ENCODE measurements around the gene DCST1. TPM values are rescaled to one million over a fixed set of nuclear protein-coding genes. Genes with fewer than 3 reads are reported as not detected.
A peak's percentile ranks its signal among the peaks of the same experiment; 100 is the strongest.

Gene DCST1
- total and polyA plus RNA-seq, 2 of the 13 experiments (the other 11 are each of a cell fraction or from before 2014, with no cell fraction given) = 0.04 TPM; not detected in 1

DNA sequence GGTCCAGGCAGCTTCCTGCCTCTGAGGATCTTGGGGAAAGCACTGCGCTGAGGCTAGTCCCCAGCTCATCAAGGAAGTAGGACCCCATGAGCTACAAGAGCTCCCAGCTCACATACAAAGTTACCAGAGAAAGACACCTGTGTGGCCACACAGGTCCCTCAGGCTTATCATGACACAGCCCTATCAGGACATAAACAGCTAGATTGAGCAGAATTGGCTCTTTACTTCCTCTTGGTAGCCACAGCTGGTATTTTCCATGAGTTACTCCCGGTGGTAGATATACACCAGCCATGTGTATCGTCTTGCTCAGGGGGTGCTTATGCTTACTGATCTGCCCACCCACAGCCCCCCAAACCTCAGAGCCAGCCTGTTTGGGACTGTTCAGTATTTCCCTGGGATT is 39.0 kb upstream of the DCST1 start:
- no peak for ATAC-seq
- no peak overlapping the region for H3K27ac ChIP-seq (ENCODE audit: extremely low read length, insufficient read depth, low read length)
- 80% methylated on average over 3 of the region's 3 CpGs for WGBS (ENCODE audit: low lambda C conversion rate)
- FAIRE-seq = no peak
- H3K4me1 ChIP-seq (ENCODE audit: insufficient read depth, low read length) = peaks cover 14% of the 10 kb centered on the region
- H3K79me2 ChIP-seq (ENCODE audit: insufficient read depth, low read length) = no peaks in the 10 kb centered on the region
- H3K9me3 ChIP-seq (ENCODE audit: low read length) = no peaks in the 10 kb centered on the region
- in situ Hi-C loops (cut with HindIII; ENCODE audit: extremely low pct_ligation_motif_present, low pct_unique_long_range_greater_than_20kb) (no loop called here), intact Hi-C loops (cut with micrococcal nuclease; ENCODE audit: unreplicated experiment) (no loop called here)
- H2AFZ ChIP-seq (ENCODE audit: low read length) = no peak overlapping the region
- no peak overlapping the region for H3K9ac ChIP-seq (ENCODE audit: insufficient read depth, low read depth, low read length)
- no peak for TF ChIP-seq ZNF143 (CRISPR knock-in tag; IDR thresholded peaks at IDR 0.05)
- TF ChIP-seq ETV6 (CRISPR knock-in tag; conservative IDR thresholded peaks at IDR 0.05) = no peak
- peak; percentile 51; the same call in 1 of the 2 replicates for TF ChIP-seq AKAP8 (CRISPR knock-in tag; IDR thresholded peaks at IDR 0.05)
- no peak for TF ChIP-seq CAMTA2 (CRISPR knock-in tag; IDR thresholded peaks at IDR 0.05; ENCODE audit: borderline replicate concordance)
- TF ChIP-seq, protein P1, sequence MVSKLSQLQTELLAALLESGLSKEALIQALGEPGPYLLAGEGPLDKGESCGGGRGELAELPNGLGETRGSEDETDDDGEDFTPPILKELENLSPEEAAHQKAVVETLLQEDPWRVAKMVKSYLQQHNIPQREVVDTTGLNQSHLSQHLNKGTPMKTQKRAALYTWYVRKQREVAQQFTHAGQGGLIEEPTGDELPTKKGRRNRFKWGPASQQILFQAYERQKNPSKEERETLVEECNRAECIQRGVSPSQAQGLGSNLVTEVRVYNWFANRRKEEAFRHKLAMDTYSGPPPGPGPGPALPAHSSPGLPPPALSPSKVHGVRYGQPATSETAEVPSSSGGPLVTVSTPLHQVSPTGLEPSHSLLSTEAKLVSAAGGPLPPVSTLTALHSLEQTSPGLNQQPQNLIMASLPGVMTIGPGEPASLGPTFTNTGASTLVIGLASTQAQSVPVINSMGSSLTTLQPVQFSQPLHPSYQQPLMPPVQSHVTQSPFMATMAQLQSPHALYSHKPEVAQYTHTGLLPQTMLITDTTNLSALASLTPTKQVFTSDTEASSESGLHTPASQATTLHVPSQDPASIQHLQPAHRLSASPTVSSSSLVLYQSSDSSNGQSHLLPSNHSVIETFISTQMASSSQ (IDR thresholded peaks at IDR 0.05; ENCODE audit: low read depth) = no peak
- TF ChIP-seq, protein P1 (CRISPR knock-in tag; IDR thresholded peaks at IDR 0.05; ENCODE audit: borderline replicate concordance) = no peak
- TF ChIP-seq, protein P2, sequence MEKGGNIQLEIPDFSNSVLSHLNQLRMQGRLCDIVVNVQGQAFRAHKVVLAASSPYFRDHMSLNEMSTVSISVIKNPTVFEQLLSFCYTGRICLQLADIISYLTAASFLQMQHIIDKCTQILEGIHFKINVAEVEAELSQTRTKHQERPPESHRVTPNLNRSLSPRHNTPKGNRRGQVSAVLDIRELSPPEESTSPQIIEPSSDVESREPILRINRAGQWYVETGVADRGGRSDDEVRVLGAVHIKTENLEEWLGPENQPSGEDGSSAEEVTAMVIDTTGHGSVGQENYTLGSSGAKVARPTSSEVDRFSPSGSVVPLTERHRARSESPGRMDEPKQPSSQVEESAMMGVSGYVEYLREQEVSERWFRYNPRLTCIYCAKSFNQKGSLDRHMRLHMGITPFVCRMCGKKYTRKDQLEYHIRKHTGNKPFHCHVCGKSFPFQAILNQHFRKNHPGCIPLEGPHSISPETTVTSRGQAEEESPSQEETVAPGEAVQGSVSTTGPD (CRISPR knock-in tag; IDR thresholded peaks at IDR 0.05) = no peak
- no peaks in the 10 kb centered on the region for H4K20me1 ChIP-seq (ENCODE audit: insufficient read depth, low read length)
- no peak overlapping the region for H3K4me3 ChIP-seq (replicated peaks in 1 of 3; ENCODE audit: insufficient read depth in 1 of 3, low read depth in 2 of 3, low read length in 3 of 3)
- DNase-seq (ENCODE audit: low spot score) = no peak
- CTCF ChIA-PET (ENCODE audit: low intra/inter-chr PET ratio, low total read pairs) = no interaction called here
- H3K27me3 ChIP-seq (ENCODE audit: control insufficient read depth in 1 of 2, insufficient read depth in 2 of 2, low read length in 2 of 2) = no peaks in the 10 kb centered on the region
- H3K36me3 ChIP-seq (replicated peaks in 1 of 2; ENCODE audit: control insufficient read depth in 1 of 2, insufficient read depth in 2 of 2, low read length in 2 of 2) = peaks cover 2% of the 10 kb centered on the region in 2 experiments; a peak in 1 of 5 replicates
- POLR2A ChIA-PET = interaction anchor here (0.9 to 4.2 kb wide), 6 partner anchors 11 to 90 kb away, joined by 3 to 34 read pairs (median 6); partner anchors contain the start of genes FLAD1, PBXIP1, PYGO2 and SHC1
- H3K4me2 ChIP-seq (ENCODE audit: low read depth, low read length) = no peak overlapping the region
- BruUV-seq (replicated peaks) = no TSS peak
